Heart left ventricle (tissue), 13 donors: ENCODE measurements around the gene KLHDC8A.

Experiments used
- CTCF ChIP-seq, 12 donors: fragments of 200-600 bp; sonication (generic) in 4 of 12; IDR thresholded peaks; one replicate each; pipeline versions ENCODE4 v1.5.0 to v1.8.0; 2018 to 2022; ENCODE audit warnings: antibody characterized with exemption in 12 of 12, mild to moderate bottlenecking in 5 of 12
- POLR2A ChIP-seq, 2 donors: fragments of 450-650 bp; IDR thresholded peaks; one replicate each; pipeline ENCODE4 v1.6.1; 2017; ENCODE audit warnings: antibody characterized with exemption in 2 of 2, mild to moderate bottlenecking in 2 of 2, moderate library complexity in 2 of 2
- donor health status: ischemic (EF 13 %, LVEDD 7.1; RV severe dilation, severe dysfunction).
- donor health status: DM: no; HTN: yes; CAD: no.
- donor health status: DM: no; HTN: no; CAD: no.
- donor health status: ischemic (EF 25% LVEDD 6.9; RV normal size, moderate dysfunction).
- donor health status: ischemic (EF 25% LVEDD 5.7; RV mildly dilated, moderate dysfunction).
- donor health status: ischemic (EF 35%, LVEDD 5.7; RV mildly dilated, moderate dysfunction).
- donor health status: nonischemic (EF 11% LVEDD 7.7; RV severe dilation, severe dysfunction).
- donor health status: DM: yes; HTN: yes; CAD: no.
- donor health status: PGD.
- donor health status: ischemic (EF 29% LVEDD 5.4; RV normal size, mild dysfunction).
- donor health status: nonischemic (EF 23%, LVEDD 6.1; RV moderate dilation, normal function).

- TF ChIP-seq CTCF (IDR thresholded peaks at IDR 0.05) (no peak), POLR2A (IDR thresholded peaks at IDR 0.05) (no peak)
These were observed 60.6 kb downstream of the KLHDC8A start for GRCh38 chr1:205296154-205296553.
